NOMO-1 treated with DMSO at 0.1 percent for 48 hours (cell line): Measurements from ENCODE around the gene TMEM52B.
A peak's percentile ranks its signal among the peaks of the same experiment; 100 is the strongest.
"Not testable (repeated sequence)": the region's sequence is repeated elsewhere in the genome, so short reads cannot be mapped to it uniquely, and the experiment has no call there.

Experiments
- DNase-seq: peaks from one replicate; lab custom pipeline; 2025; ENCODE audit not compliant: unreplicated experiment; lab: John Stamatoyannopoulos, UW

TMEM52B gene

GRCh38 chr12:10170216-10170615 lies 8.6 kb upstream of the TMEM52B start:
- DNase-seq: peak; percentile 69

- peak; percentile 62 for DNase-seq
Observed at GRCh38 chr12:10171973-10172728, 6.7 kb upstream of the TMEM52B start, which contains the start of gene OLR1. OLR1 (minus strand) TSS chr12:10172132; CDS start chr12:10172077, 55 bp downstream.

DNA sequence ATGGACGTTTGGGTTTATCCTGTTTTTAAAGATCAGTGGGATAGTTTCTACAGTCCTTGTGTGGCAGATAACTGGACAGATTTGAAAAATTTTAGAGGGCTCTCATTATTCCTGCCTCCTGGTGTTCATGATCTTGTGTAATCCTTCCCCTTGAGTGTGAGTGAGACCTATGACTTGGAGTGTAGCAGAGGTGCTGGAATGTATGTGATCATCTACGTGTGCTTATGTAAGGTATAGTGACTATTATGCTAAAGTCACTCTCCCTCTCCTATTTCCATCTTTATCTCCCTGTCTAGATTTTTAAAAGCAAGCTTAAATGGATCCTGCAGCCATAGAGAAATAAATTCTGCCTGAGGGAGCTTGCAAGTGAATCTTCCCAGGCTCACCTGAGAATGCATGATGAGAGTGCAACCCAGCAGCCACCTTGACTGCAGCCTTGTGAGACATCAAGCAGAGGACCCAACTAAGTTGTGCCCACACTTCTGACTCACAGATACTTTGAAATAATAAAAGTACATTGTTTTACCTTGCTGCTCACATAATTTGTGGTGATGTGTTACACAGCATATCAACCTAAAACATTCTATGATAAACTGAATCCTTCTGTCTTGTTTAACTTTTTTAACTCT lies 3.7 kb upstream of the TMEM52B start:
- DNase-seq: no peak

DNA sequence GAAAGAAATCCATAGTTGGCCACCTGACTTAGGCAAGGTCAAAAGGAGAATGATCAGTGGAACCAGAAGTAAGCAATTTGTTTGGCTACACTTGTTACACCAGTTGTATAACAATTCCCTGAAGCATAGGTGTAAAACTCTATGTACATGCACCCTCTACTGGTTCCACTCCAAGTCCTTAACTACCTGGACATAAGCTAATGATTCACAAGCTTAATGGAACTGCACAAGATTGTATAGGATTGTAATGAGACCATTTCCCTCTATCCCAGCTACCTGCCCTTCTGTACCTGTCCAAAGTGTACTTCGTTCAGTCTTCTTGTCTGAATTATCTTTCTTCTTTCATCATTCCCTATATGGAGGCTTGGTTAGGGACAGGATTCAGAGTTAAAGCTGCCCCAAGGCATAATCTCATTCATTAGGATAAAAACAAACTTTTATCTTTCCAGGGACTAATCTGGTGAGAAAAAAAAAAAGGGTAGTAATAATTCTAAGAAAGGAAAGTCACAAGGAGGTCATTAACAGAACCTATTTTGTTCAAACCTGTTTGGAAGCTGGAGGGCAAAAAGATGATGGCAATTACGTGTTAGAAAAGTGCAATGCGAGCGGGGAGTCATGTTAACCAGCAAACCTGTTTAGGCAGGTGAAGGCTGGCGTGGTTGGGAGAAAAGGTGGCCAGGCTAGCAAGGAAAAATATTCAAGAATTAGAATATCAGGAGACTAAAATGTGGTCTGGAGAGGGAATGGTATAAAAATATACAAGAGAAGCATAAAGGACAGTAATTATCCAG lies 2.8 kb upstream of the TMEM52B start:
- no peak for DNase-seq

DNA sequence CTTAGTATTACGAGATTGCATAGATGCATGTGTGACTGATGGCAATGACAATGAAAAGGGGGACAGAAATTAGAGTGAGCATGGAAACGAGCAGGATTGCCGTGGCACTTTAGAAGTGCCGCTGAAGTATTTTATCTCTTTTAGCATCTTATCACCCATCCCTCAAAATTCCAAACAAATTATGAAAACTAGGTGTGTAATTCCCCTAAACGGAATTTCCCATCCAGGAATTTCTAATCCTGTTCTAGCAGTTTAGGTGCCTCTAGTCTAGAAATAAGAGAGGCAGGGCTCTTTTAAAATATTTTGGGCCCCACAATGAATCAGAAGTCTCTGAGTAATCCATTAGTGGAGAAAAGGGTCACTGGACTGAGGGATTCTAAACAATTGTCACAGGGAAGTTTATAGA lies 947 bp downstream of the TMEM52B start:
- DNase-seq: no peak

GRCh38 chr12:10182354-10183049 lies 3.7 kb downstream of the TMEM52B start:
- peak; percentile 78 for DNase-seq

DNA sequence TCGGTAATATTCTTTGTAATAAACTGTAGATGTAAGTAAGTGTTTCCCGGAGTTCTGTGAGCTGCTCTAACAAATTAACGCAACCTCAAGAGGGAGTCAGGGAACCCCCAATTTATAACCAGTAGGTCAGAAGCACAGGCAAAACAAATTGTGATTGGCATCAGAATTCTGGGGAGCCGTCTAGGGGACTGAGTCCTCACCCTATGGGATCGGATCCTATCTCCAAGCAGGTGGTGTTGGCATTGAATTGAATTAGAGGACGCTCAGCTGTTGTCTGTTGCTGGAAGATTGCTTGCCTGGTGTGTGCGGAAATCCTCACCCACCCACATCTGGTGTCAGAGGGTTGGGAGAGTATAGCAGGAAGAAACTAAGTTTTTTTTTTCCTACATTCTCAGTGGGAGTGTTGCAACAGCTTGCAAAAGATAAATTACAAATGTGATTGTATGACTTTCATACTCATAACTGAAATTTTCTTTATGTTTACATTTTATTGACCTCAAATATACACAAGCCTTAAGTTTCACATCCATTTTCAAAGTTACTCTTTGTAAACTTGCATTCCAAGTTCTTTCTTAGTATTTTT lies 5.5 kb downstream of the TMEM52B start:
- peak; percentile 32 for DNase-seq

DNA sequence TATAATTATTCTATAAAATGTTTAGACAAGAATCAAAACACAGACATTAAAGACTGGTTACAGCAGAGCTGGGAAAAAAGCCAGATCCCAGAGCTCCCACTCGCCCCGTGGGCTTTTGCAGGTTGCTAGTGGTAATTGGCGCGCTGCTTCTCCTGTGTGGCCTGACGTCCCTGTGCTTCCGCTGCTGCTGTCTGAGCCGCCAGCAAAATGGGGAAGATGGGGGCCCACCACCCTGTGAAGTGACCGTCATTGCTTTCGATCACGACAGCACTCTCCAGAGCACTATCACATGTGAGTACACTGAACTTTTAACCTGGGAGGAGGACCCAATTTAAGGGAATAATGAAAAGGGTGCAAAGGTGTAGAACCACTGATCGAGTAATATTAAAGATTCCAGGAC lies 7.5 kb downstream of the TMEM52B start:
- DNase-seq: peak; percentile 88

- peak; percentile 48 for DNase-seq
Observed at GRCh38 chr12:10186958-10187357, 8.1 kb downstream of the TMEM52B start.

DNA sequence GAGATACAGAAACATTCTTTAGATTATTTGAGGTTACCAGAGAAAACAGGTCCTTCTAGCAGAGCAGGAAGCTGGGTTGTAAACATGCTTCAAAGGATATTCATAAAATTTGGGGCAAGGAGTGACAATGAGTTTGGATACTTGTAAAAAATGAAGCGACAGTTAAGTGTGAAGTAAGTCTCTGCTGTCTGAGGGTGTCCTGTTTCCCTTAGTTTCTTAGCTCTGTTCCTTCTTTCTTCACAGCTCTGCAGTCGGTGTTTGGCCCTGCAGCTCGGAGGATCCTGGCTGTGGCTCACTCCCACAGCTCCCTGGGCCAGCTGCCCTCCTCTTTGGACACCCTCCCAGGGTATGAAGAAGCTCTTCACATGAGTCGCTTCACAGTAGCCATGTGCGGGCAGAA lies 10.8 kb downstream of the TMEM52B start:
- no peak for DNase-seq

GRCh38 chr12:10190558-10191388 lies 11.9 kb downstream of the TMEM52B start:
- peak; percentile 66 for DNase-seq

DNA sequence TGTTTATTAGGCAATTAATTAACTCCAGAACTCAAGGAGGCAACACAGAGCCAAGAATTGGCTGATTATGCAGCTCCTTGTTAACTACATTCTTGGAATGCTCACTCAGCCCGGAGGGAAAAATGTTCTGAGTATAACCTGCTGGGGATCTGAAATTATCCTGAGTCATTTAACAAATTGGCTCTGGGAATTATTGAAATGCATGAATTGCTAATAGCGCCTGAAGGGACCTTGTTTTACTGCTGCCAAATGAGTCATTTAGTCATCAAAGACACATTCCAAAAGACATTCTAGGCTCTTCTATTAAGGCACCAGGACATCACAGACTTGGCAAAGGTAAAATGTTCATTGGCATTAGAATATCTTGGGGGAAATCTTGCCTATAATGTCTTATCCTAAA lies 13.0 kb downstream of the TMEM52B start:
- no peak for DNase-seq

DNA sequence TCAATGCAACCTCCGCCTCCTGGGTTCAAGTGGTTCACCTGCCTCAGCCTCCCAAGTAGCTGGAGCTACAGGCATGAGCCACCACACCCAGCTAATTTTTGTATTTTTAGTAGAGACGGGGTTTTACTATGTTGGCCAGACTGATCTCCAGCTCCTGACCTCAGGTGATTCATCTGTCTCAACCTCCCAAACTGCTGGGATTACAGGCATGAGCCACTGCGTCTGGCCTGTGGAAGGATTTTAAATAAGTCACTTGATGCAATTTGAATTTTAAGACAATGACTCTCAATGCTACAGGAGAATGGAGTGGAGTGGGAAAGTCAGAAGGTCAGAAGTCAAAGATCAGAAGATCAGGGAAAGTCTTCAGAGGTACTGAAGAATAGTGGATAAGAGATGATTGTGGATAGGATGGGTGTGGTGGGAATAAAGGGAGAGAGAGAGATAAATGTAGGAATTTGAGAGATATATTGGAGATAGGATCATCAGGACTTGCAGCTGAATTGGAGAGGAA lies 15.4 kb downstream of the TMEM52B start:
- no peak for DNase-seq

- DNase-seq: peak; percentile 78
Observed at GRCh38 chr12:10196210-10196609, 17.4 kb downstream of the TMEM52B start.

- DNase-seq: no peak
Observed at GRCh38 chr12:10197879-10198278, 19.0 kb downstream of the TMEM52B start.

DNA sequence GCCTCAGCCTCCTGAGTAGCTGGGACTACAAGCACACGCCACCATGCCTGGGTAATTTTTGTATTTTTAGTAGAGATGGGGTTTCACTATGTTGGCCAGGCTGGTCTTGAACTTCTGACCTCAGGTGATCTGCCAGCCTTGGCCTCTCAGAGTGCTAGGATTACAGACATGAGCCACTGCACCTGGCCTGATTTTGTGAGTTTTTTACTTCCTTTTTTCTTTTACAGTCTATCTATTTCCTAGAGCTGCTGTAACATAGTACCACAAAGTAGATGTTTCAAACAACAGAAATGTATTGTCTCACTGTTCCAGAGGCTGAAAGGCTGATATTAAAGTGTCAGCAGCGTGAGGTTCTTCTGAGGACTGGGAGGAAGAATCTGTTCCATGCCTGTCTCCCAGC lies 25.7 kb downstream of the TMEM52B start:
- not testable (repeated sequence) for DNase-seq

- no peak for DNase-seq
Observed at GRCh38 chr12:10205220-10205807, 26.5 kb downstream of the TMEM52B start.

GRCh38 chr12:10207136-10207535 lies 28.3 kb downstream of the TMEM52B start:
- no peak for DNase-seq

DNA sequence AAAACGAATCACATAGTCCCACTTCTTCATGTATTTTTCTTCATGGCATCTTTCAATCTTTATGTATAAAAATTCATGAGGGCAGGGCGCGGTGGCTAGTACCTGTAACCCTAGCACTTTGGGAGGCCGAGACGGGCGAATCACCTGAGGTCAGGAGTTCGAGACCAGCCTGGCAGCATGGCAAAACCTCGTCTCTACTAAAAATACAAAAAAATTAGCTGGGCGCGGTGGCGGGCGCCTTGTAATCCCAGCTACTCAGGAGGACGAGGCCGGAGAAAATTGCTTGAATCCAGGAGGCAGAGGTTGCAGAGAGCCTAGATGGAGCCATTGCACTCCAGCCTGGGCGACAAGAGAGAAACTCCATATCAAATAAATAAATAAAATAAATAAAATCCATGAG lies 31.4 kb downstream of the TMEM52B start:
- DNase-seq: no peak
